Activated effector memory CD4-positive, alpha-beta T cell treated with Interleukin-2 at 50 U/mL for 16 hours (primary cell): ENCODE data around the gene MAPRE2.

ENCODE experiments used
- DNase-seq: peaks from one replicate; pipeline ENCODE4 v3.0.0-alpha.2; 2020

MAPRE2 gene

DNA sequence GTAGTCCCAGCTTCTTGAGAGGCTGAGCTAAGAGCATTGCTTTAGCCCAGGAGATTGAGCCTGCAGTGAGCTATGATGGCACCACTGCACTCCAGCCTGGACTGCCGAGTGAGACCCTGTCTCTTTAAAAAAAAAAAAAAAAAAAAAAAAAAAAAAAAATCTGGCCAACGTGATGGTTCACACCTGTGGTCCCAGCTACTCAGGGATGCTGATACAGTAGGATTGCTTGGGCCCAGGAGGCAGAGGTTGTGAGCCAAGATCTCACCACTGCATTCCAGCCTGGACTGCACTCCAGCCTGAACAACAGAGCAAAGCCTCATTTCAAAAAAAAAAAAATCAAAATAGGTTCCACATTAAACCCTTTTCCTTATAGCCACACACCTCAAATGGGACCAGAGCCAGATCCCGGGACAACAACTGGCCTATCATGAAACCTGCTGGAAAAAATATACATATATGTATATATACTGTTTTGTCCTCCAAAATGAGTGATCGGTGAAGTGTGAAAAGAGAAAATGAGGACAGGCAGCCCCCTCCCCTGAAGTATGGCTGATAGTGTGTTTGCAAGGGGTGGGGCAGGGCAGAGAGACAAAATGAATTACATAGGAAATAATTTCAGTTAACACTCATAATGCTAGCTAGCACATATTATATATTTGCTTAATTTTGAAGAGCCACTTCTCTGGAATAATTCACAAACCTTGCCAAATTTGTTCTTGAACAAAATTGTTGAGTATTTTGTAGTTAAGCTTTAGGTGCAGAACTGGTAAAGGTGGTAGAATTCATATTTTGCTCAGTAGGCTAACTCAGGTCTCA, 22.9 kb downstream of the MAPRE2 start:
- no peak for DNase-seq

GRCh38 chr18:35067454-35067853, 26.2 kb downstream of the MAPRE2 start:
- DNase-seq = no peak

GRCh38 chr18:35071819-35072247, 30.6 kb downstream of the MAPRE2 start:
- no peak for DNase-seq

GRCh38 chr18:35072616-35073015, 31.4 kb downstream of the MAPRE2 start:
- no peak for DNase-seq

DNA sequence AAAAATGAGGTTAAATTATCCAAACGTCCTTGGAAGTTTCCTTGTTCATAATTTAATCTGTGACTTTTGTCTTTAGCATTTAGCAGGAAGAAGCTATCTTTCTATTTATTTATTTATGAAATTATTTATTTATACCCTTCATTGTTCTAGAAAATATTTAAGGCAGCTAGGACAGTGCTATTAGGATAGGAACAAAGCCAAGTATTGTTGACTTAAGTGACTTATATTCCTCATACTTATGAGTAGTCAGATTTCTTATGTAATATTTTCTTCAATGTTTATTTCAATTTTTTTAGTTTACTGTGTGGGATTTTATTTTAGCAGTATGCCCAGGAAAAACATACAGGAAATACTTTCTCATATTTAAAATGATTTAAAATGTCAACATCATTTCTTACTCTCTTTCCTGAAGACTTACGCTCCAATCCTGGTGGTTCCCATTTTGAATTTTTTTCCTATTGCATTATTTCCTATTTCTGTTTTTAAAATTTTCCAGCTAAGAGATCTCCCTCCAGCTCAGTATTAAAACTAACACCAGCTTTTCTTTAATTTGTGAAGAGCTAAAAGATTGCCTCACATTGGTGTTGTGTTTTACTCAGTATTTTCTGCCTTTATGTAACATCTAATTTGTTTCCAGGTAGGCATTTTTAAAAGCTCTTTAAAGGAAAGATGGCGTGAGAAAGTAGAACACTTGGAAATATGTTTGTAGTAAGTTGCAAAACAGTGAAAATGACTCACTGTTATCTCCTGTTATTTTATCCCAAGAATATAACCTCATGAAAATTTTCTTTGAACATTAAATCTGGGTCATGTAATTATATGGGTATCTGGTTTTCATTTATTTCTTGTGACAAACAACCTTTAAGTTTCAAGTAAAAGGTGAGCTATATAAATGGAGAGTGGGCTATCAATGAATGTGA, 32.2 kb downstream of the MAPRE2 start:
- no peak for DNase-seq

GRCh38 chr18:35074581-35074980, 33.4 kb downstream of the MAPRE2 start:
- no peak for DNase-seq

- DNase-seq = no peak
Measured at GRCh38 chr18:35075132-35075531, 33.9 kb downstream of the MAPRE2 start.

GRCh38 chr18:35076135-35076924, 35.1 kb downstream of the MAPRE2 start:
- no peak for DNase-seq

DNA sequence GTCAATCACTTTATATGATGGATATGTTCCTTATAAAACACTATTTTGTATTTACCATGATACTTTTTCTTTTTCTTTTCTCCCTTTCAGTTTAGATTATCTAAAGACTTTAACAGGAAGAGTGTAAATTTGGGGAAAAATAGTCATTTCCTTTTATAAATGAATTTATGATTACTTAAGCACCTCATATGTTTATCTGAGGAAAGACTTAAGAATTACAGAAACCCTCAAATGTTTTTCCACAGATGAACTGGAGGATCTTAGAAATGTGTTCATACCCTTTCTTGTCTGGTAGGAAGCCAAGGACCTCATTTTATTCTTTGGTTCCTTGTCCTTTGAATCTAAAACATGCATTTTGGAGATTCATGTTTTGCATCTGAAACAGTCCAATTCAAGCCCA, 36.7 kb downstream of the MAPRE2 start:
- DNase-seq = no peak

DNA sequence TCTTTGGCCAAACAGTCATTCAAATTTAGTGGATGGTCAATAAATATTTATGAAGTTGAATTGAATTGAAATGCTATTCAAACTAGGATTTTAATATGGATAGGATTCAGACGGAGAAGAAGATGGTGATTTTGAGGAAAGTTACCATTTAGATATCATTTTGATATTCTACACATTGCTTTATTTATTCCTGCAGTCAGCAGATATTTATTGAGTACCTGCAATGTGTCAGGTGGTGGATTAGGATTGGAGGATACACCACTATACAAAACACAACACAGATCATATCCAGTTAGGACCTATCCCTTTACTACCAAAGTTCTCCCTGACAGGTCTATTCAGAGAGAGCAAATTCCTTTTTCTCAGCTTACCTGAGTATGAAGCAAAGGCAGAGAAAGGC, 38.8 kb downstream of the MAPRE2 start:
- DNase-seq = no peak

DNA sequence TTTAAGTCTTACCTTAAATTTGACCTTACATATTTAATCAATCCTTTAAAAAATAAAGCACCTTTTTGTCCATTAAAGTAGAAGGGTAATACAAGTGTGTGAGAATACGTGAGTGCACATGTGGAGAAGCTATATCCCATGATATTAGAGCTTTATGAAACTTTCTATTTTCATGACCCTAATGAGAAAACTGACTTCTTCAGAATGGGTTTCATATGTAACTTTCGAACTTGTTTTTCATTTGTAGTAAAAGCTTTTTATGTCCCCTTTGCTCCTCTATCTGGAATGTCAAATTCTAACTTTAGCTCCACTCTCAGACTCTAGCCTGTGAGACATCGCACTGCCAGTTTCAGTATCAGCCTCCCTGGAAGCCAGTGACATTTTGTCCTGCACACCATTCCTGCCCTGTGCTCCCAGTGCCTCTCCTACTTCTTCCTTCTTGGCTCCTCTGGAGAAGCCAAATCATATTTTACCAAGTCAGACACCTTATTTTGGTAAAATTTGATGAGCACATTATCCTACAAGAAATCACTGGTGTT, 42.0 kb downstream of the MAPRE2 start:
- no peak for DNase-seq

GRCh38 chr18:35084494-35085449, 43.6 kb downstream of the MAPRE2 start:
- no peak for DNase-seq

GRCh38 chr18:35085450-35086380, 44.5 kb downstream of the MAPRE2 start:
- no peak for DNase-seq

GRCh38 chr18:35086704-35087103, 45.5 kb downstream of the MAPRE2 start:
- no peak for DNase-seq

DNA sequence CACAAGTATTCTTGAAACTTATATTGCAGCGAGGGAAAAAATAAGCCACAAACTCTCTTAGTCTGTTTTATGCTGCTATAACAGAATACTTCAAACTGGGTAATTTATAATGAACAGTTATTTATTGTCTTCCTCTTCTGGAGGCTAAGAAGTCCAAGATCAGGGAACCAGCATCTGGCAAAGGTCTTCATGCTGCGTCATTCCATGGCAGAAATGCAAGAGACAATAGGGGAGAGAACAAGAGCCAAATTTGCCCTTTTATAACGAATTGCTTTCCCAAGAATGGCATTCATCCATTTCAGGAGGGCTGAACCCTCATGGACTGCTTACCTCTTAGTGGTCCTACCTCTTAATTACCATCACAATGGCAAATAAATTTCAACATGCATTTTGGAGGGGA, 46.5 kb downstream of the MAPRE2 start:
- no peak for DNase-seq

DNA sequence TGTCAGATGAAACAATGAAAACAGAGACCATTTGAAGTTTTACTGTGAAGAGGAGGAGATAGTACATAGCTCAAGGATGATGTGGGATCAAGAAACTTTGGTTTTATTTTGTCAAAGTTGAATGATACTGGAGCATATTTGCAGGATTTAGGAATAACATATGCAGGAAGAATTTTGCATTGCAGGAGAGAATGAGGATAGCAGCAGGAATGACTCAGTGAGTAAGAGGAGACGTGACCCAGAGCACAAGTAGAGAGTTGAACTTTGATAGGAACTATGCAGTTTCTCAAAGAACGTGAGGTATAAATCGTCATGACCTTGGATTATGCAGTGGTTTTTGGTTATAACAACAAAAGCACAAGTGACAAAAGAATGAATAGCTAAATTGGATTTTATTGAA, 47.7 kb downstream of the MAPRE2 start:
- no peak for DNase-seq

DNA sequence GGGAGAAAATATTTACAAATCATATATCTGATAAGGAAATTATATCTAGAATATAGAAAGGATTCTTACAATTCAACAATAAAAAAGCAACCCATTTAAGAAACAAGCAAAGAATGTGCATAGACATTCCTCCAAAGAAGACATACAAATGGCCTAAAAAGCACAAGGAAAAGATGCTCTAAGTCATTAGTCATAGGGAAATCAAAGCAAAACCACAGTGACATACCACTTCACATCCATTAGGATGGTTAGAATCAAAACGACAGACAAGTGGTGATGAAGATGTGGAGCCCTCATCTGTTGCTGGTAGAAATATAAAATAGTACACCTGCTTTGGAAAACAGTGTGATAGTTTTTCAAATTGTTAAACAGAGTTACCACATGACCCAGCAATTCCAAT, 48.2 kb downstream of the MAPRE2 start:
- DNase-seq = no peak

DNA sequence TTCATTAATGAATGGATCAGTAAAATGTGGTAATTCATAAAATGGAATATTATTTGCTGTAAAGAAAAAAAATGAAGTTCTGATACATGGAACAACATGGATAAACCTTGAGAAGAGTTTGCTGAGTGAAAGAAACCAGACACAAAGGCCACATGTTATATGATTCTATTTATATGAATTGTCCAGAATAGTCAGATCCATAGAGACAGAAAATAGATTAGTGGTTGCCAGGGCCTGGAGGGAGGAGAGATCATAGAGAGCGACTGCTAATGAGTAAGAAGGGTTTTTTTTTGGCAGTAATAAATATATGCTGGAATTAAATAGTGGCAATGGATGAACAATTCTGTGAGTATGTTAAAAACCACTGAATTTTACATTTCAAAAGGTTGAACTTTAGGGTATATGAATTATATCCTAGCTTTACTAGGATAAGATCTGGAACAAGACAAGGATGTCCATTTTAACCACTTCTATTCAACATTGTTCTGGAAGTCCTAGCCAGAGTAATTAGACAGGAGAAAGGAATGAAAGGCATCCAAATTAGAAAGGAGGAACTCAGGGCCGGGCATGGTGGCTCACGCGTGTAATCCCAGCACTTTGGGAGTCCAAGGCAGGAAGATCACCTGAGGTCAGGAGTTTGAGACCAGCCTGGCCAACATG, 48.8 kb downstream of the MAPRE2 start:
- no peak for DNase-seq

DNA sequence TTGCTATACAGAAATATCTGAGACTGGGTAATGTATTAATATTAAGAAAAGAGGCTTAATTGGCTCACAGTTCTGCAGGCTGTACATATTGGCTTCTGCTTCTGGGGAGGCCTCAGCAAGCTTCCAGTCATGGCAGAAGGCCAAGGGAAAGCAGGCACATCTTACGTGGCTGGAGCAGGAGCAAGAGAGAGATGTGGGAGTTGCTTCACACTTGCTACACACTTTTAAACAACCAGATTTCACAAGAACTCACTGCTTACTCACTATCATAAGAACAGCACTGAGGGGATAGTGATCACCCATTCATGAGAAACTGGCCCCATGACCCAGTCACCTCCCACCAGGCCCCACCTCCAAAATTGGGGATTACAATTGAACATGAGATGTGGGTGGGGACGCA, 50.6 kb downstream of the MAPRE2 start:
- DNase-seq = no peak
